A673 (cell line): ENCODE measurements around the gene IFI35. TPM values are rescaled to one million over a fixed set of nuclear protein-coding genes. Genes with fewer than 3 reads are reported as not detected.
"Not testable (repeated sequence)": the region's sequence is repeated elsewhere in the genome, so short reads cannot be mapped to it uniquely, and the experiment has no call there.

Source experiments
- BruUV-seq: library from RNA; stranded (reverse); fragments of 400-500 nt; replicated peaks from 2 replicates; lab custom pipeline; 2021; lab: Mats Ljungman, UMichigan
- CTCF ChIA-PET: fragments of 300-600 bp; sonication (Branson Sonifier 250); formaldehyde crosslinking; loops from one replicate; lab custom pipeline; 2022; ENCODE audit warnings: antibody characterized with exemption; lab: Charles Lee
- POLR2A ChIA-PET: fragments of 300-600 bp; sonication (Branson Sonifier 250); formaldehyde crosslinking; loops from one replicate; lab custom pipeline; 2022; ENCODE audit warnings: antibody characterized with exemption; ENCODE audit not compliant: low non-redundant PET; lab: Charles Lee
- DNase-seq: peaks from one replicate; pipeline ENCODE4 v3.0.0-alpha.2; 2015; ENCODE audit warnings: low spot score
- H3K27ac ChIP-seq: fragments of 200-600 bp; sonication (generic); 2 replicates; pipeline ENCODE4 v1.5.1; 2016; ENCODE audit warnings: mixed run types, low read depth, mild to moderate bottlenecking, mixed read lengths, antibody characterized with exemption, low read length; ENCODE audit not compliant: poor library complexity, severe bottlenecking
- H3K27me3 ChIP-seq: fragments of 200-600 bp; sonication (generic); replicated peaks from 2 replicates; pipeline ENCODE4 v1.6.1; 2017; ENCODE audit warnings: mixed run types, low read depth, mild to moderate bottlenecking, mixed read lengths, antibody characterized with exemption, low read length; ENCODE audit not compliant: insufficient read depth, poor library complexity
- H3K36me3 ChIP-seq: fragments of 200-600 bp; sonication (generic); 2 replicates; pipeline ENCODE4 v1.6.1; 2016; ENCODE audit warnings: mixed run types, mild to moderate bottlenecking, mixed read lengths, antibody characterized with exemption, low read length; ENCODE audit not compliant: insufficient read depth, poor library complexity, severe bottlenecking
- H3K4me1 ChIP-seq: fragments of 200-600 bp; sonication (generic); 2 replicates; pipeline ENCODE4 v1.6.1; 2017; ENCODE audit warnings: mixed run types, mild to moderate bottlenecking, mixed read lengths, antibody characterized with exemption, low read length; ENCODE audit not compliant: insufficient read depth, poor library complexity, severe bottlenecking
- H3K4me3 ChIP-seq: fragments of 200-600 bp; sonication (generic); 2 replicates; pipeline ENCODE4 v1.5.1; 2016; ENCODE audit warnings: low read depth, mixed run types, mild to moderate bottlenecking, mixed read lengths, low read length; ENCODE audit not compliant: poor library complexity, severe bottlenecking
- H3K9me3 ChIP-seq: fragments of 200-600 bp; sonication (generic); 2 replicates; pipeline ENCODE4 v1.6.1; 2016; ENCODE audit warnings: mixed run types, low read depth, mild to moderate bottlenecking, mixed read lengths, antibody characterized with exemption, low read length; ENCODE audit not compliant: poor library complexity, severe bottlenecking
- EZH2 ChIP-seq: fragments of 200-600 bp; sonication (generic); IDR thresholded peaks from 2 replicates; pipeline ENCODE4 v1.6.1; 2017; ENCODE audit warnings: borderline replicate concordance, low read depth, mild to moderate bottlenecking, mixed read lengths, antibody characterized with exemption, low read length; ENCODE audit not compliant: poor library complexity, severe bottlenecking
- intact Hi-C: fragments of 100-400 bp; cut with micrococcal nuclease; formaldehyde crosslinking; loops from one replicate; pipeline ENCODE4 v1.10.0; 2022; ENCODE audit not compliant: unreplicated experiment
- total RNA-seq: library from RNA; stranded (reverse); gene quantifications from 2 replicates; pipeline ENCODE4 v1.2.3, GENCODE V29; 2021
- TF ChIP-seq, protein P1 (sequence below): fragments of 300-800, 200-600 bp; sonication (generic); conservative IDR thresholded peaks from 2 replicates; pipeline ENCODE4 v1.5.1; 2017; ENCODE audit warnings: low read depth, mild to moderate bottlenecking, antibody characterized with exemption, low read length, moderate library complexity, mixed read lengths

IFI35 gene
- total RNA-seq, 1 experiment from 2014 or later, result 4.9 TPM

DNA sequence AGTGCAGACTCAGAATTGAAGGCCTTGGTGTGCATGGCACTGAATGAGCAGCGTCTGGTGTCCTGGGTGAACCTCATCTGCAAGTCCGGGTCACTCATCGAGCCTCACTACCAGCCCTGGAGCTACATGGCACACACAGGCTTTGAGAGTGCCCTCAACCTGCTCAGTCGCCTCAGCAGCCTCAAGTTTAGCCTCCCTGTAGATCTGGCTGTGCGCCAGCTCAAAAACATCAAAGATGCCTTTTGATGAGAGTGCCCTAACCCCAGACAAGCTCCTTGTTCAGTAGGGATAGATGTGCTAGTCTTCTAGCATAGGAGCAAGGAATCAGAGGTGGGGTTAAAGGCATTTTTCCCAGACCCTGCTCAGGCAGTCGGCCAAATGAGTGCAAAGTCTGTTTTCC, 15.1 kb upstream of the IFI35 start:
- H3K27me3 ChIP-seq, result no peaks in the 10 kb centered on the region
- H3K36me3 ChIP-seq, result peaks cover 16% of the 10 kb centered on the region
- POLR2A ChIA-PET, result no interaction called here
- no peak overlapping the region for H3K4me3 ChIP-seq
- CTCF ChIA-PET, result no interaction called here
- H3K9me3 ChIP-seq, result no peaks in the 10 kb centered on the region
- H3K27ac ChIP-seq, result no peak overlapping the region
- intact Hi-C loops, result no loop called here
- TF ChIP-seq EZH2, result no peak
- TF ChIP-seq, protein P1, sequence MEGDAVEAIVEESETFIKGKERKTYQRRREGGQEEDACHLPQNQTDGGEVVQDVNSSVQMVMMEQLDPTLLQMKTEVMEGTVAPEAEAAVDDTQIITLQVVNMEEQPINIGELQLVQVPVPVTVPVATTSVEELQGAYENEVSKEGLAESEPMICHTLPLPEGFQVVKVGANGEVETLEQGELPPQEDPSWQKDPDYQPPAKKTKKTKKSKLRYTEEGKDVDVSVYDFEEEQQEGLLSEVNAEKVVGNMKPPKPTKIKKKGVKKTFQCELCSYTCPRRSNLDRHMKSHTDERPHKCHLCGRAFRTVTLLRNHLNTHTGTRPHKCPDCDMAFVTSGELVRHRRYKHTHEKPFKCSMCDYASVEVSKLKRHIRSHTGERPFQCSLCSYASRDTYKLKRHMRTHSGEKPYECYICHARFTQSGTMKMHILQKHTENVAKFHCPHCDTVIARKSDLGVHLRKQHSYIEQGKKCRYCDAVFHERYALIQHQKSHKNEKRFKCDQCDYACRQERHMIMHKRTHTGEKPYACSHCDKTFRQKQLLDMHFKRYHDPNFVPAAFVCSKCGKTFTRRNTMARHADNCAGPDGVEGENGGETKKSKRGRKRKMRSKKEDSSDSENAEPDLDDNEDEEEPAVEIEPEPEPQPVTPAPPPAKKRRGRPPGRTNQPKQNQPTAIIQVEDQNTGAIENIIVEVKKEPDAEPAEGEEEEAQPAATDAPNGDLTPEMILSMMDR, result no peak
- H3K4me1 ChIP-seq, result no peaks in the 10 kb centered on the region
- no peak for DNase-seq
- BruUV-seq, result no TSS peak

DNA sequence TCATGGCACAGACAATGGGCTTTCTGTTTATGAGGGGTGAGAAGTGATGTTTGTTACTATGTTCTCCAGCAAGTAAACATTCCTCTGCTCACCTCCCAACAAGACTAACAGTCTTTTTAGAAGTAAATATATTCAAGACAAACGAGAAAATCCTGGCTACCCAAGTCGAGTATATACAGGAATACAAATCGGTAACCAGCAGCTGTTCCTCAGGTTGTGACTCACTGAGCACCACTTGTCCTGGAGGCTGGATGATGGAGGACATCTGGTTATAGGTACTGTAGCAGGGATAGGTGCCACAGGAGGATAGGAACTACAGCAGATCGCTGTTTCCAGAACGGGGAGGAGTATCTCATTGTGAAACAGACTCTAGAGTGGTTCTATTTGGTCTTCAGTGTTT, 13.7 kb upstream of the IFI35 start:
- peaks cover 11% of the 10 kb centered on the region for H3K36me3 ChIP-seq
- no TSS peak for BruUV-seq
- CTCF ChIA-PET, result no interaction called here

DNA sequence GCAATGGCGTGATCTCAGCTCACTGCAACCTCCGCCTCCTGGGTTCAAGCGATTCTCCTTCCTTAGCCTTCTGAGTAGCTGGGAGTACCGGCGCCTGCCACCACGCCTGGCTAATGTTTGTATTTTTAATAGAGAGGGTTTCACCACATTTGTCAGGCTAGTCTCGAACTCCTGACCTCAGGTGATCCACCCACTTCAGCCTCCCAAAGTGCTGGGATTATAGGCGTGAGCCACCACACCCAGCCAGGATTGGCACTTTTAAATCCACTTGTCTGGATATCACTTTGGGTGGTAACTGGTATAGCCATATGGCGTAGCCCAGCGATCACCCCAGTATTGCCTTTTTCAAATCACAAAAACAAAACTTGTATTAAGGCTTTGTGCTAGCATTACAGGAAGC, 12.7 kb upstream of the IFI35 start:
- CTCF ChIA-PET, POLR2A ChIA-PET, intact Hi-C loops: not testable (repeated sequence)

More for the DNA sequence above, 13.7 kb upstream of the IFI35 start:
- TF ChIP-seq, protein P1, result no peak
- no peak for TF ChIP-seq EZH2
- intact Hi-C loops, result no loop called here
- no peak for DNase-seq
- Histone ChIP-seq H3K4me3 (no peak overlapping the region), H3K27ac (no peak overlapping the region), H3K4me1 (no peaks in the 10 kb centered on the region), H3K9me3 (no peaks in the 10 kb centered on the region), H3K27me3 (no peaks in the 10 kb centered on the region)
- POLR2A ChIA-PET, result no interaction called here

DNA sequence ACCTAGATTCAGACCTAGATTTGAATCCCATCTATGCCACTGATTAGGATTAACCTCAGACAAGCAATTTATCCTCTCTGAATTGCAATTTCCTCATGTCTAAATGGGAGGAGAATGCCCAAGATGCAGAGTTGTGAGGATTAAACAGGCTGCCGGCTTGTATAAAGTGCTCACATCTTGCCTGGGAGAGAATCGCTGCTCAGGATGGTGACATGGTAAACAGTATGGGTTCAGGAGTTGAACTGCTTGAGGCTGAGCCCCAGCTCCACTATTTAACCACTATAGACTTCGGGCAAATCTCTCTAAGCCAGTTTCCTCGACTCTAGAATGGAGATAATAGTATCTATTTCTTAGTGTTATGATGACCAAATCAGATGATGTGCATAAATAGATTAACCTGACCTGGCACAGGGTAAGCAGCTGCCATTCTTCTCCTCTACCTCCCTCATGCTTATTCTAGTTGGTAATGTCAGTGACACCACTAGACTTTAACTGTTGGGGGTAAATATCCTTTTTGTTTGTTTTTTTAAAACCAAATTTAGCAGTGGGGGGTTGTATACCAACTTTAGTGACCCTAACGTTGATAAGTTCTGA, 9.1 kb upstream of the IFI35 start:
- TF ChIP-seq, protein P1, result no peak
- DNase-seq, result no peak
- Histone ChIP-seq H3K27ac (no peak overlapping the region), H3K4me3 (peak overlapping the region; percentile 92), H3K36me3 (peaks cover 22% of the 10 kb centered on the region), H3K4me1 (peaks cover 6% of the 10 kb centered on the region), H3K27me3 (no peaks in the 10 kb centered on the region), H3K9me3 (no peaks in the 10 kb centered on the region)
- intact Hi-C loops, result no loop called here
- ChIA-PET CTCF (interaction anchor here (0.6 to 1.5 kb wide), 3 partner anchors 27 to 83 kb away, joined by 3 to 4 read pairs (median 3); partner anchors contain the start of gene AARSD1), POLR2A (interaction anchor here (0.7 to 0.9 kb wide), 4 partner anchors 9 to 318 kb away, joined by 3 to 17 read pairs (median 6); partner anchors contain the start of gene IFI35)
- no TSS peak for BruUV-seq

More for the DNA sequence above, 12.7 kb upstream of the IFI35 start:
- not testable (repeated sequence) for H3K27me3 ChIP-seq, H3K4me3 ChIP-seq, H3K9me3 ChIP-seq, DNase-seq, H3K36me3 ChIP-seq, H3K27ac ChIP-seq, BruUV-seq, H3K4me1 ChIP-seq
